NCI-H2227 treated with DMSO at 0.1 percent for 48 hours (cell line): ENCODE results near the gene PLXNA4.

Experiments
- DNase-seq: peaks from one replicate; lab custom pipeline; 2025; lab: John Stamatoyannopoulos, UW

PLXNA4 gene

GRCh38 chr7:132531562-132531961 is 44.7 kb downstream of the PLXNA4 start:
- no peak for DNase-seq

- no peak for DNase-seq
Measured at GRCh38 chr7:132528695-132529094, 47.6 kb downstream of the PLXNA4 start.

- no peak for DNase-seq
Measured at GRCh38 chr7:132527467-132528410, 48.5 kb downstream of the PLXNA4 start.

GRCh38 chr7:132526111-132526740 is 50.0 kb downstream of the PLXNA4 start:
- DNase-seq, result no peak

- DNase-seq, result no peak
Measured at GRCh38 chr7:132521423-132521822, 54.8 kb downstream of the PLXNA4 start.

- DNase-seq, result no peak
Measured at GRCh38 chr7:132520591-132521280, 55.5 kb downstream of the PLXNA4 start.

GRCh38 chr7:132519936-132520335 is 56.3 kb downstream of the PLXNA4 start:
- DNase-seq, result no peak

GRCh38 chr7:132518839-132519173 is 57.5 kb downstream of the PLXNA4 start:
- DNase-seq, result no peak

- DNase-seq, result no peak
Measured at GRCh38 chr7:132518102-132518838, 58.0 kb downstream of the PLXNA4 start.

GRCh38 chr7:132516042-132516840 is 60.0 kb downstream of the PLXNA4 start:
- DNase-seq, result no peak

- no peak for DNase-seq
Measured at GRCh38 chr7:132515181-132515580, 61.1 kb downstream of the PLXNA4 start.

- no peak for DNase-seq
Measured at GRCh38 chr7:132514430-132514829, 61.8 kb downstream of the PLXNA4 start.

- no peak for DNase-seq
Measured at GRCh38 chr7:132511921-132512320, 64.3 kb downstream of the PLXNA4 start.

GRCh38 chr7:132511387-132511786 is 64.9 kb downstream of the PLXNA4 start:
- no peak for DNase-seq

GRCh38 chr7:132509643-132510042 is 66.6 kb downstream of the PLXNA4 start:
- DNase-seq, result no peak

- peak; percentile 50 for DNase-seq
Measured at GRCh38 chr7:132508724-132509353, 67.4 kb downstream of the PLXNA4 start.

GRCh38 chr7:132504852-132505251 is 71.4 kb downstream of the PLXNA4 start:
- DNase-seq, result no peak

- DNase-seq, result no peak
Measured at GRCh38 chr7:132504071-132504470, 72.2 kb downstream of the PLXNA4 start.

GRCh38 chr7:132503415-132503814 is 72.9 kb downstream of the PLXNA4 start:
- DNase-seq, result no peak

- DNase-seq, result no peak
Measured at GRCh38 chr7:132501956-132502355, 74.3 kb downstream of the PLXNA4 start.
